SK-N-SH (cell line): ENCODE results near the gene COQ3. TPM values are rescaled to one million over a fixed set of nuclear protein-coding genes. Genes with fewer than 3 reads are reported as not detected.
A peak's percentile ranks its signal among the peaks of the same experiment; 100 is the strongest.

Experiments
- CTCF ChIA-PET: fragments of 300-600, 350-600 bp; formaldehyde crosslinking; extraction: SDS; loops from one replicate; lab custom pipeline; 2021; lab: Yijun Ruan, JAX
- POLR2A ChIA-PET: fragments of 350-600 bp; sonication (Branson Sonifier 250); formaldehyde crosslinking; extraction: SDS; loops from one replicate; lab custom pipeline; 2020; ENCODE audit warnings: antibody characterized with exemption, inconsistent platforms; lab: Yijun Ruan, JAX
- DNase-seq: peaks from one replicate; pipeline ENCODE4 v3.0.0; 2012
- H2AFZ ChIP-seq: fragments of 200-600 bp; sonication (generic); 2 replicates; pipeline ENCODE4 v1.8.1; 2016; ENCODE audit warnings: antibody characterized with exemption, mild to moderate bottlenecking, low read depth
- H3F3A ChIP-seq: fragments of 200-600 bp; sonication (generic); replicated peaks from 2 replicates; pipeline ENCODE3; 2016; ENCODE audit warnings: antibody characterized with exemption, mild to moderate bottlenecking; ENCODE audit not compliant: insufficient read depth
- H3K27ac ChIP-seq, 2 experiments: fragments of 200-500 bp in 1 of 2; fragments of 200-600 bp in 1 of 2; sonication (Bioruptor generic) in 1 of 2; sonication (generic), shearing (Covaris generic) in 1 of 2; 2 replicates each; pipeline versions ENCODE4 v1.5.1 to v1.6.1; 2014 to 2016; ENCODE audit warnings: low read depth in 2 of 2, inconsistent platforms in 1 of 2, low read length in 1 of 2, mild to moderate bottlenecking in 1 of 2, mixed read lengths in 1 of 2
- H3K27me3 ChIP-seq: fragments of 200-600 bp; sonication (generic), shearing (Covaris generic); 2 replicates; pipeline ENCODE4 v1.6.1; 2016; ENCODE audit warnings: mixed run types; ENCODE audit not compliant: insufficient read depth
- H3K36me3 ChIP-seq, 2 experiments: fragments of 200-500 bp in 1 of 2; fragments of 200-600 bp in 1 of 2; sonication (Bioruptor generic) in 1 of 2; sonication (generic) in 1 of 2; replicated peaks in 1 of 2; 2 replicates each; pipeline versions ENCODE3 to v1.5.1; 2014 to 2016; ENCODE audit warnings: low read length in 1 of 2, mild to moderate bottlenecking in 1 of 2; ENCODE audit not compliant: insufficient read depth in 2 of 2, control insufficient read depth in 1 of 2
- H3K4me1 ChIP-seq, 2 experiments: fragments of 200-500 bp in 1 of 2; fragments of 200-600 bp in 1 of 2; sonication (Bioruptor generic) in 1 of 2; sonication (generic), shearing (Covaris generic) in 1 of 2; 2 replicates each; pipeline versions ENCODE4 v1.5.1 to v1.6.1; 2014 to 2016; ENCODE audit warnings: low read depth in 1 of 2, low read length in 1 of 2, mixed run types in 1 of 2; ENCODE audit not compliant: insufficient read depth in 2 of 2, control insufficient read depth in 1 of 2
- H3K4me2 ChIP-seq: fragments of 200-600 bp; sonication (generic), shearing (Covaris generic); 2 replicates; pipeline ENCODE4 v1.6.1; 2017; ENCODE audit warnings: mixed run types
- H3K4me3 ChIP-seq, 2 experiments: fragments of 200-500 bp in 1 of 2; fragments of 200-600 bp in 1 of 2; sonication (Bioruptor generic) in 1 of 2; sonication (generic), shearing (Covaris generic) in 1 of 2; 2 replicates each; pipeline versions ENCODE4 v1.5.1 to v1.8.1; 2014 to 2016; ENCODE audit warnings: low read depth in 2 of 2, inconsistent platforms in 1 of 2, low read length in 1 of 2, mild to moderate bottlenecking in 1 of 2, mixed read lengths in 1 of 2, moderate library complexity in 1 of 2
- H3K79me2 ChIP-seq: fragments of 200-600 bp; sonication (generic); 2 replicates; pipeline ENCODE4 v1.8.1; 2017; ENCODE audit warnings: mild to moderate bottlenecking; ENCODE audit not compliant: insufficient read depth
- H3K9ac ChIP-seq: fragments of 200-600 bp; sonication (generic); 2 replicates; pipeline ENCODE4 v1.6.1; 2017; ENCODE audit warnings: mixed run types
- H3K9me2 ChIP-seq: fragments of 200-600 bp; sonication (generic); 2 replicates; pipeline ENCODE4 v1.6.1; 2017; ENCODE audit warnings: mixed run types
- H3K9me3 ChIP-seq: fragments of 200-600 bp; sonication (generic); 2 replicates; pipeline ENCODE4 v1.6.1; 2017; ENCODE audit warnings: mixed run types, mild to moderate bottlenecking, moderate library complexity
- H4K20me1 ChIP-seq: fragments of 200-600 bp; sonication (generic); 2 replicates; pipeline ENCODE4 v1.6.1; 2017; ENCODE audit warnings: mild to moderate bottlenecking, mixed run types; ENCODE audit not compliant: insufficient read depth
- GABPA ChIP-seq: IDR thresholded peaks from 2 replicates; pipeline ENCODE4 v1.4.0; 2012; ENCODE audit warnings: low read depth, mild to moderate bottlenecking
- SIN3A ChIP-seq: IDR thresholded peaks from 2 replicates; pipeline ENCODE4 v1.6.1; 2012; ENCODE audit warnings: low read depth, mild to moderate bottlenecking, low read length, moderate library complexity, borderline replicate concordance
- SMC3 ChIP-seq: IDR thresholded peaks from 2 replicates; pipeline ENCODE4 v1.6.1; 2012; ENCODE audit warnings: low read depth, low read length, improper control_type of control experiment
- WGBS: methylation state at CpG from one replicate; pipeline ENCODE4 v1.1.6; 2017; ENCODE audit warnings: low lambda C conversion rate; 5-methylcytosine and 5-hydroxymethylcytosine counted together
- polyA plus RNA-seq, 3 experiments: library from polyadenylated mRNA; depleted of rRNA; stranded (reverse); fragments of >200 nt; gene quantifications; 2 replicates each; pipeline ENCODE4 v1.2.3, GENCODE V29; 2012
- TF ChIP-seq, protein P1 (sequence below): fragments of 150-350 bp; IDR thresholded peaks from 2 replicates; pipeline ENCODE4 v1.6.1; 2017; ENCODE audit warnings: antibody characterized with exemption, low read length, low read depth, borderline replicate concordance
- TF ChIP-seq, protein P2 (sequence below): IDR thresholded peaks from 2 replicates; pipeline ENCODE4 v1.4.0; 2012; ENCODE audit warnings: low read depth, borderline replicate concordance
- TF ChIP-seq, protein P3 (sequence below): IDR thresholded peaks from 2 replicates; pipeline ENCODE4; 2012

Gene COQ3
- polyA plus RNA-seq, 1 of the 3 experiments (the other 2 are of a cell fraction) = 6.4 TPM

DNA sequence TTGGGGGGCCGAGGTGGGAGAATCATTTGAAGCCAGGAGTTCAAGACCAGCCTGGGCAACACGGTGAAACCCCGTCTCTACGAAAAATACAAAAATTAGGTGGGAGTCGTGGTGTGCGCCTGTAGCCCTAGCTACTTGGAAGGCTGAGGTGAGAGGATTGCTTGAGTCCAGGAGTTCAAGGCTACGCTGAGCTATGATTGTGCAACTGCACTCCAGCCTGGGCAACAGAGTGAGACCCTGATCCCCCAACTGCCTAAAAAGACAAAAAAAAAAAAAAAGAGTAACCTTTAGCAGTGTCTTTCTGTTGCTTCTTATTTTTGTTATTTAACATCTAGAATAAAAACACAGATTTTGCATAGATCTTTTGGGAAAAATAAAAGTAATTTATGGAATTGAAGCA is 13.1 kb upstream of the COQ3 start:
- Histone ChIP-seq H3K4me2 (no peak overlapping the region), H3K9ac (no peak overlapping the region), H3F3A (peaks cover 9% of the 10 kb centered on the region), H2AFZ (no peak overlapping the region), H3K27me3 (no peaks in the 10 kb centered on the region), H3K9me2 (no peaks in the 10 kb centered on the region), H3K4me3 (no peak overlapping the region), H3K9me3 (no peaks in the 10 kb centered on the region), H3K79me2 (peaks cover 46% of the 10 kb centered on the region), H4K20me1 (peaks cover 15% of the 10 kb centered on the region), H3K4me1 (peaks cover 0 to 4% of the 10 kb centered on the region in 2 experiments; a peak in 1 of 4 replicates), H3K36me3 (peaks cover 88 to 89% of the 10 kb centered on the region in 2 experiments), H3K27ac (no peak overlapping the region)
- WGBS = 80% methylated on average over 7 of the region's 7 CpGs
- ChIA-PET CTCF (interaction anchor here (1.1 kb wide), 1 partner anchor 12 kb away, joined by 4 read pairs; no protein-coding TSS in a partner anchor), POLR2A (interaction anchor here (0.8 kb wide), 1 partner anchor 12 kb away, joined by 3 read pairs; no protein-coding TSS in a partner anchor)
- DNase-seq = no peak
- TF ChIP-seq, protein P1, sequence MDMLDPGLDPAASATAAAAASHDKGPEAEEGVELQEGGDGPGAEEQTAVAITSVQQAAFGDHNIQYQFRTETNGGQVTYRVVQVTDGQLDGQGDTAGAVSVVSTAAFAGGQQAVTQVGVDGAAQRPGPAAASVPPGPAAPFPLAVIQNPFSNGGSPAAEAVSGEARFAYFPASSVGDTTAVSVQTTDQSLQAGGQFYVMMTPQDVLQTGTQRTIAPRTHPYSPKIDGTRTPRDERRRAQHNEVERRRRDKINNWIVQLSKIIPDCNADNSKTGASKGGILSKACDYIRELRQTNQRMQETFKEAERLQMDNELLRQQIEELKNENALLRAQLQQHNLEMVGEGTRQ = no peak
- no peak for TF ChIP-seq SMC3
- TF ChIP-seq SIN3A = no peak
- no peak for TF ChIP-seq GABPA

DNA sequence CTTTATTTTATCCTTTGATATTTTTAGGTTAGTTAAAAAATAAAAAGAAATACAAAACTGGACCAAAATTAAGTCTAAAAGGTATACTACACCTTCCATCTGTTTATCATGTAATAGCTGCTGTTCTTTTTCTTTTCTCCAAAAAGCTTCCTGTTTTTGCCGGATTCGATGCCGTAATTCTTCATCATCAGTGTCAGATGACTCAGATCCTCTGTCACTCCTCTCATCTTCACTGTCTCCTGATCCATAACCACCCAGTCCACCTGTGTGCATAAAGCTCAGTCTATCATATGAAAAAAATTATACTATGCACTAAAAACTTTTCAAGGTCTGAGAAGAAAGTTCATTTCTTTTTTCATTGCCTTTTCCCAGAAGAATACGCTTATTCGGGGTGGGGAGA is 8.5 kb upstream of the COQ3 start:
- no peak overlapping the region for H3K9ac ChIP-seq
- H4K20me1 ChIP-seq = no peaks in the 10 kb centered on the region
- POLR2A ChIA-PET = interaction anchor here (1.3 kb wide), 1 partner anchor 9 kb away, joined by 4 read pairs; the partner anchor contains the start of gene COQ3
- DNase-seq = no peak
- no peaks in the 10 kb centered on the region for H3K27me3 ChIP-seq
- CTCF ChIA-PET = interaction anchor here (0.8 to 1.6 kb wide), 5 partner anchors 8 to 72 kb away, joined by 3 to 4 read pairs (median 3); no protein-coding TSS in a partner anchor
- no peaks in the 10 kb centered on the region for H3K9me2 ChIP-seq
- TF ChIP-seq, protein P2, sequence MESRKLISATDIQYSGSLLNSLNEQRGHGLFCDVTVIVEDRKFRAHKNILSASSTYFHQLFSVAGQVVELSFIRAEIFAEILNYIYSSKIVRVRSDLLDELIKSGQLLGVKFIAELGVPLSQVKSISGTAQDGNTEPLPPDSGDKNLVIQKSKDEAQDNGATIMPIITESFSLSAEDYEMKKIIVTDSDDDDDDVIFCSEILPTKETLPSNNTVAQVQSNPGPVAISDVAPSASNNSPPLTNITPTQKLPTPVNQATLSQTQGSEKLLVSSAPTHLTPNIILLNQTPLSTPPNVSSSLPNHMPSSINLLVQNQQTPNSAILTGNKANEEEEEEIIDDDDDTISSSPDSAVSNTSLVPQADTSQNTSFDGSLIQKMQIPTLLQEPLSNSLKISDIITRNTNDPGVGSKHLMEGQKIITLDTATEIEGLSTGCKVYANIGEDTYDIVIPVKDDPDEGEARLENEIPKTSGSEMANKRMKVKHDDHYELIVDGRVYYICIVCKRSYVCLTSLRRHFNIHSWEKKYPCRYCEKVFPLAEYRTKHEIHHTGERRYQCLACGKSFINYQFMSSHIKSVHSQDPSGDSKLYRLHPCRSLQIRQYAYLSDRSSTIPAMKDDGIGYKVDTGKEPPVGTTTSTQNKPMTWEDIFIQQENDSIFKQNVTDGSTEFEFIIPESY = no peak
- TF ChIP-seq, protein P3, sequence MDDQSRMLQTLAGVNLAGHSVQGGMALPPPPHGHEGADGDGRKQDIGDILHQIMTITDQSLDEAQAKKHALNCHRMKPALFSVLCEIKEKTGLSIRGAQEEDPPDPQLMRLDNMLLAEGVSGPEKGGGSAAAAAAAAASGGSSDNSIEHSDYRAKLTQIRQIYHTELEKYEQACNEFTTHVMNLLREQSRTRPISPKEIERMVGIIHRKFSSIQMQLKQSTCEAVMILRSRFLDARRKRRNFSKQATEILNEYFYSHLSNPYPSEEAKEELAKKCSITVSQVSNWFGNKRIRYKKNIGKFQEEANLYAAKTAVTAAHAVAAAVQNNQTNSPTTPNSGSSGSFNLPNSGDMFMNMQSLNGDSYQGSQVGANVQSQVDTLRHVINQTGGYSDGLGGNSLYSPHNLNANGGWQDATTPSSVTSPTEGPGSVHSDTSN = peak; percentile 49
- TF ChIP-seq, all 33 proteins: peak for 1
- H3K36me3 ChIP-seq = peaks cover 92 to 95% of the 10 kb centered on the region in 2 experiments
- H3K4me3 ChIP-seq = no peak overlapping the region
- no peak overlapping the region for H3K4me2 ChIP-seq
- H3K79me2 ChIP-seq = peaks cover 3% of the 10 kb centered on the region; the same call in 1 of the 2 replicates
- WGBS = 89% methylated on average over 5 of the region's 5 CpGs
- H3K27ac ChIP-seq = no peak overlapping the region
- H2AFZ ChIP-seq = no peak overlapping the region
- no peaks in the 10 kb centered on the region for H3K4me1 ChIP-seq
- H3F3A ChIP-seq = peaks cover 33% of the 10 kb centered on the region
- no peaks in the 10 kb centered on the region for H3K9me3 ChIP-seq
